H1 (cell line): ENCODE data around the gene PNRC1. TPM values are rescaled to one million over a fixed set of nuclear protein-coding genes. Genes with fewer than 3 reads are reported as not detected.
A peak's percentile ranks its signal among the peaks of the same experiment; 100 is the strongest.

Source experiments
- CTCF ChIA-PET: fragments of 300-600 bp; sonication (Branson Sonifier 250); formaldehyde crosslinking; loops from one replicate; lab custom pipeline; 2021; ENCODE audit not compliant: partially characterized antibody; lab: Charles Lee
- POLR2A ChIA-PET: fragments of 300-600 bp; sonication (Branson Sonifier 250); formaldehyde crosslinking; loops from one replicate; lab custom pipeline; 2021; ENCODE audit warnings: inconsistent platforms; ENCODE audit not compliant: partially characterized antibody; lab: Charles Lee
- DNase-seq, 2 experiments: peaks; one replicate each; pipeline versions ENCODE4 v3.0.0 to v3.0.0-alpha.2; 2010 to 2022; ENCODE audit warnings: low spot score in 2 of 2, low read depth in 1 of 2, mixed read lengths in 1 of 2
- FAIRE-seq: peaks from 2 replicates; lab custom pipeline; 2011; peaks lifted over from hg19 to GRCh38; lab: Jason Lieb, UNC
- H2AFZ ChIP-seq: 2 replicates; pipeline ENCODE4 v1.8.1; 2012; ENCODE audit warnings: low read length, inconsistent platforms
- H2AK5ac ChIP-seq: 2 replicates; pipeline ENCODE4 v1.6.1; 2013; ENCODE audit warnings: low read depth, low read length
- H2BK120ac ChIP-seq: replicated peaks from 2 replicates; pipeline ENCODE3; 2013; ENCODE audit warnings: low read depth, low read length, inconsistent platforms
- H2BK12ac ChIP-seq: 2 replicates; pipeline ENCODE4 v1.6.1; 2013; ENCODE audit warnings: low read depth, low read length
- H2BK15ac ChIP-seq: 2 replicates; pipeline ENCODE4 v1.6.1; 2013; ENCODE audit warnings: low read length
- H2BK20ac ChIP-seq: 2 replicates; pipeline ENCODE4 v1.6.1; 2013; ENCODE audit warnings: low read length
- H2BK5ac ChIP-seq: 2 replicates; pipeline ENCODE4 v1.6.1; 2013; ENCODE audit warnings: low read depth, low read length
- H3K14ac ChIP-seq: 2 replicates; pipeline ENCODE4 v1.6.1; 2013; ENCODE audit warnings: inconsistent platforms; ENCODE audit not compliant: insufficient read length
- H3K18ac ChIP-seq: 2 replicates; pipeline ENCODE4 v1.6.1; 2013; ENCODE audit warnings: low read length; ENCODE audit errors: extremely low read depth
- H3K23ac ChIP-seq: 2 replicates; pipeline ENCODE4 v1.6.1; 2013; ENCODE audit warnings: inconsistent platforms; ENCODE audit not compliant: insufficient read length
- H3K23me2 ChIP-seq: 2 replicates; pipeline ENCODE4 v1.6.1; 2013; ENCODE audit warnings: low read depth, low read length
- H3K27ac ChIP-seq: 2 replicates; pipeline ENCODE4 v1.6.1; 2011; ENCODE audit warnings: low read depth, low read length, inconsistent platforms
- H3K27me3 ChIP-seq, 4 experiments: replicated peaks in 1 of 4; 1 replicate in 1 of 4; 2 replicates in 3 of 4; pipeline versions ENCODE4 v1.6.1 to v1.8.1; 2011 to 2013; ENCODE audit warnings: low read length in 3 of 4, mild to moderate bottlenecking in 3 of 4, inconsistent platforms in 2 of 4, mixed read lengths in 2 of 4, moderate library complexity in 1 of 4; ENCODE audit not compliant: control insufficient read depth in 3 of 4, insufficient read depth in 3 of 4; ENCODE audit errors: extremely low read depth in 1 of 4
- H3K36me3 ChIP-seq, 4 experiments: 2 replicates each; pipeline versions ENCODE4 v1.6.1 to v1.8.1; 2011 to 2013; ENCODE audit warnings: mild to moderate bottlenecking in 4 of 4, low read length in 3 of 4, moderate library complexity in 2 of 4, control low read depth in 1 of 4, inconsistent platforms in 1 of 4; ENCODE audit not compliant: insufficient read depth in 4 of 4, control insufficient read depth in 2 of 4
- H3K4ac ChIP-seq: replicated peaks from 2 replicates; pipeline ENCODE3; 2013; ENCODE audit warnings: low read length, low read depth, mixed read lengths, inconsistent platforms; ENCODE audit not compliant: insufficient read length
- H3K4me1 ChIP-seq, 4 experiments: replicated peaks in 1 of 4; 1 replicate in 1 of 4; 2 replicates in 3 of 4; pipeline versions ENCODE4 v1.6.1 to v1.8.1; 2011 to 2013; ENCODE audit warnings: low read length in 3 of 4, inconsistent platforms in 2 of 4, mixed read lengths in 1 of 4; ENCODE audit not compliant: insufficient read depth in 4 of 4, control insufficient read depth in 3 of 4
- H3K4me2 ChIP-seq, 2 experiments: 2 replicates each; pipeline versions ENCODE4 v1.6.1 to v1.8.1; 2011 to 2013; ENCODE audit warnings: low read depth in 2 of 2, low read length in 2 of 2, control low read depth in 1 of 2, inconsistent platforms in 1 of 2, mild to moderate bottlenecking in 1 of 2; ENCODE audit not compliant: insufficient read depth in 1 of 2
- H3K4me3 ChIP-seq, 4 experiments: fragments of 200-600, 300-600 bp in 1 of 4; sonication (generic), shearing (Covaris generic), sonication (Bioruptor Twin) in 1 of 4; 2 replicates each; pipeline versions ENCODE4 v1.5.1 to v1.8.1; 2011 to 2016; ENCODE audit warnings: low read length in 4 of 4, low read depth in 3 of 4, control low read depth in 2 of 4, inconsistent platforms in 2 of 4, mild to moderate bottlenecking in 2 of 4, mixed read lengths in 1 of 4, moderate library complexity in 1 of 4; ENCODE audit not compliant: insufficient read depth in 2 of 4; ENCODE audit errors: extremely low read depth in 1 of 4
- H3K56ac ChIP-seq: replicated peaks from 2 replicates; pipeline ENCODE3; 2013; ENCODE audit warnings: low read depth, mild to moderate bottlenecking, mixed read lengths, low read length, inconsistent platforms; ENCODE audit not compliant: insufficient read length
- H3K79me1 ChIP-seq: 2 replicates; pipeline ENCODE4 v1.6.1; 2013; ENCODE audit warnings: low read depth, low read length, control low read depth
- H3K79me2 ChIP-seq, 2 experiments: 2 replicates each; pipeline versions ENCODE4 v1.6.1 to v1.8.1; 2012 to 2013; ENCODE audit warnings: low read length in 2 of 2, mild to moderate bottlenecking in 2 of 2, inconsistent platforms in 1 of 2; ENCODE audit not compliant: insufficient read depth in 2 of 2, control insufficient read depth in 1 of 2
- H3K9ac ChIP-seq, 4 experiments: replicated peaks in 1 of 4; 1 replicate in 1 of 4; 2 replicates in 3 of 4; pipeline versions ENCODE4 v1.6.1 to v1.8.1; 2011 to 2013; ENCODE audit warnings: low read depth in 3 of 4, low read length in 3 of 4, control low read depth in 2 of 4, mild to moderate bottlenecking in 2 of 4, moderate library complexity in 2 of 4, inconsistent platforms in 1 of 4; ENCODE audit errors: extremely low read depth in 1 of 4
- H3K9me3 ChIP-seq, 2 experiments: 2 replicates each; pipeline versions ENCODE4 v1.6.1 to v1.8.1; 2012 to 2013; ENCODE audit warnings: mild to moderate bottlenecking in 2 of 2, moderate library complexity in 2 of 2, control low read depth in 1 of 2, inconsistent platforms in 1 of 2, low read depth in 1 of 2, low read length in 1 of 2, mixed read lengths in 1 of 2; ENCODE audit not compliant: insufficient read depth in 2 of 2
- H4K20me1 ChIP-seq, 2 experiments: replicated peaks in 1 of 2; 2 replicates each; pipeline versions ENCODE3 to v1.8.1; 2011 to 2013; ENCODE audit warnings: inconsistent platforms in 2 of 2, low read length in 2 of 2, mild to moderate bottlenecking in 1 of 2; ENCODE audit not compliant: insufficient read depth in 2 of 2, control insufficient read depth in 1 of 2
- H4K5ac ChIP-seq: 2 replicates; pipeline ENCODE4 v1.6.1; 2013; ENCODE audit warnings: low read length, low read depth, mixed read lengths, inconsistent platforms; ENCODE audit not compliant: insufficient read length
- H4K8ac ChIP-seq: 2 replicates; pipeline ENCODE4 v1.8.0; 2013; ENCODE audit warnings: mild to moderate bottlenecking, moderate library complexity, low read length, inconsistent platforms; ENCODE audit not compliant: insufficient read depth; ENCODE audit errors: extremely low read depth
- H4K91ac ChIP-seq: replicated peaks from 2 replicates; pipeline ENCODE3; 2013; ENCODE audit warnings: low read length, mixed read lengths, inconsistent platforms; ENCODE audit not compliant: insufficient read length
- BACH1 ChIP-seq: IDR thresholded peaks from 2 replicates; pipeline ENCODE4 v1.6.1; 2012; ENCODE audit warnings: low read length, improper control_type of control experiment
- SP2 ChIP-seq: IDR thresholded peaks from 2 replicates; pipeline ENCODE4 v1.6.1; 2012; ENCODE audit warnings: mild to moderate bottlenecking, low read length, inconsistent platforms
- WGBS, 2 experiments: shearing (Covaris generic) in 1 of 2; methylation state at CpG; one replicate each; pipeline versions ENCODE4 v1.1.6 to v1.1.7; 2013 to 2015; ENCODE audit warnings: low lambda C conversion rate in 2 of 2, mixed read lengths in 2 of 2, inconsistent platforms in 1 of 2, low coverage in 1 of 2, missing lambda C conversion rate in 1 of 2; ENCODE audit not compliant: insufficient replicate concordance in 2 of 2, insufficient coverage in 1 of 2, insufficient read length in 1 of 2; ENCODE audit errors: extremely low coverage in 1 of 2, missing lambda C conversion rate in 1 of 2; 5-methylcytosine and 5-hydroxymethylcytosine counted together
- polyA plus RNA-seq, 7 experiments: library from polyadenylated mRNA; depleted of rRNA in 3 of 7; stranded (reverse) in 5 of 7; unstranded in 2 of 7; fragments of >200 nt in 5 of 7; fragments of 200-250 nt in 2 of 7; gene quantifications; 1 replicate in 5 of 7; 2 replicates in 1 of 7; 4 replicates in 1 of 7; pipeline versions ENCODE4 v1.2.1 to v1.2.3, GENCODE V29; 2011 to 2013; ENCODE audit warnings: missing spikeins in 2 of 7, mixed read lengths in 2 of 7
- total RNA-seq: library from RNA; stranded (reverse); fragmentation: NEBNext Ultra II Directional; extraction: Animal tissue kit (Norgen Biotek cat#: 25700); gene quantifications from 2 replicates; pipeline ENCODE4 v1.2.1, GENCODE V29; 2021
- TF ChIP-seq, protein P1 (sequence below): IDR thresholded peaks from 2 replicates; pipeline ENCODE4 v1.6.1; 2012; ENCODE audit warnings: inconsistent platforms

Gene PNRC1
- total and polyA plus RNA-seq, 2 of the 8 experiments (the other 6 are each of a cell fraction or from before 2014, with no cell fraction given), result 6.3 to 48.5 TPM

DNA sequence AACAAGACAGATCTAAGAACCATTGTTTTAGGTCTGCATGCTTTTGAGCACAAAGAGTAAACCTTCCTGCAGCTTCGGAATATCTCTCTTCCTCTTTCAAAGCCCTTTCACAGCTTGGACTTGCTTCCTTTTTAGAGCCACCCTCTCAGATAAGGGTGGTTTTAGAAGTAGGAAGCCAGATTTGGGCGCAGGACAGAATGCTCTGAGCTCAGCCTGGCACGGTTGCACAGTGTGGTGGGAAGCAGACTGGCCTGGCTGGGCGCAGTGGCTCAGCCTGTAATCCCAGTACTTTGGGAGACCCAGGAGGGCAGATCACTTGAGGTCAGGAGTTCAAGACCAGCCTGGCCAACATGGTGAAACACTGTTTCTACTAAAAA, 35.6 kb upstream of the PNRC1 start:
- 90% methylated on average over 4 of the region's 4 CpGs; no CpG with 5 or more reads in 1 of the 2 experiments for WGBS, 2 experiments
- Histone ChIP-seq H3K18ac (no peak overlapping the region), H4K5ac (no peak overlapping the region), H3K14ac (no peak overlapping the region), H3K23me2 (no peaks in the 10 kb centered on the region), H2AFZ (peak overlapping the region; percentile 36; the same call in 1 of the 2 replicates), H3K27ac (no peak overlapping the region), H3K36me3 (no peaks in the 10 kb centered on the region), H3K4me3 (no peak overlapping the region), H3K4me2 (no peak overlapping the region), H3K9ac (no peak overlapping the region), H4K20me1 (no peaks in the 10 kb centered on the region), H2BK120ac (no peak overlapping the region), H3K79me2 (no peaks in the 10 kb centered on the region), H3K56ac (no peak overlapping the region), H3K23ac (no peak overlapping the region), H2AK5ac (no peak overlapping the region), H3K9me3 (no peaks in the 10 kb centered on the region), H2BK20ac (no peak overlapping the region)
- no peak for FAIRE-seq
- TF ChIP-seq SP2 (no peak), BACH1 (no peak)
- TF ChIP-seq, protein P1, sequence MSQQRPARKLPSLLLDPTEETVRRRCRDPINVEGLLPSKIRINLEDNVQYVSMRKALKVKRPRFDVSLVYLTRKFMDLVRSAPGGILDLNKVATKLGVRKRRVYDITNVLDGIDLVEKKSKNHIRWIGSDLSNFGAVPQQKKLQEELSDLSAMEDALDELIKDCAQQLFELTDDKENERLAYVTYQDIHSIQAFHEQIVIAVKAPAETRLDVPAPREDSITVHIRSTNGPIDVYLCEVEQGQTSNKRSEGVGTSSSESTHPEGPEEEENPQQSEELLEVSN, result no peak
- TF ChIP-seq, all 59 proteins: peak for 0
- H3K4ac ChIP-seq, result no peak overlapping the region
- POLR2A ChIA-PET, result no interaction called here
- peaks cover 0 to 10% (median 0%) of the 10 kb centered on the region in 4 experiments; a peak in 2 of 7 replicates for H3K4me1 ChIP-seq
- H2BK15ac ChIP-seq, result no peak overlapping the region
- H4K91ac ChIP-seq, result no peak overlapping the region
- no peak overlapping the region for H4K8ac ChIP-seq
- H2BK12ac ChIP-seq, result no peak overlapping the region
- no peak overlapping the region for H2BK5ac ChIP-seq
- DNase-seq, result no peak
- CTCF ChIA-PET, result interaction anchor here (0.6 to 2.1 kb wide), 4 partner anchors 16 to 62 kb away, joined by 3 to 6 read pairs (median 4); no protein-coding TSS in a partner anchor
- no peaks in the 10 kb centered on the region for H3K79me1 ChIP-seq
- H3K27me3 ChIP-seq, result peaks cover 0 to 3% (median under 1%) of the 10 kb centered on the region in 4 experiments; a peak in 4 of 7 replicates
